HG02588 (cell line): ENCODE results near the gene ABI3BP.

Experiments
- ATAC-seq: cut with Tn5 transposase; IDR thresholded peaks from one replicate; pipeline ENCODE4 v1.9.1; 2021; ENCODE audit warnings: mild to moderate bottlenecking, moderate library complexity; ENCODE audit not compliant: unreplicated experiment

ABI3BP gene

DNA sequence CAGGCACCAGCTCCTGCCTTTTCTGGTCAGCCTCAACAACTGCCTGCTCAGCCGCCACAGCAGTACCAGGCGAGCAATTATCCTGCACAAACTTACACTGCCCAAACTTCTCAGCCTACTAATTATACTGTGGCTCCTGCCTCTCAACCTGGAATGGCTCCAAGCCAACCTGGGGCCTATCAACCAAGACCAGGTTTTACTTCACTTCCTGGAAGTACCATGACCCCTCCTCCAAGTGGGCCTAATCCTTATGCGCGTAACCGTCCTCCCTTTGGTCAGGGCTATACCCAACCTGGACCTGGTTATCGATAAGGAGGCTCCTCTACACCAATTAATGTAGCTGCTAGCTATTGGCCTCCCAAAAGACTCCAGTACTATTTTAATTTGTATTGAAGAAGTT, 245.0 kb downstream of the ABI3BP start:
- no peak for ATAC-seq

DNA sequence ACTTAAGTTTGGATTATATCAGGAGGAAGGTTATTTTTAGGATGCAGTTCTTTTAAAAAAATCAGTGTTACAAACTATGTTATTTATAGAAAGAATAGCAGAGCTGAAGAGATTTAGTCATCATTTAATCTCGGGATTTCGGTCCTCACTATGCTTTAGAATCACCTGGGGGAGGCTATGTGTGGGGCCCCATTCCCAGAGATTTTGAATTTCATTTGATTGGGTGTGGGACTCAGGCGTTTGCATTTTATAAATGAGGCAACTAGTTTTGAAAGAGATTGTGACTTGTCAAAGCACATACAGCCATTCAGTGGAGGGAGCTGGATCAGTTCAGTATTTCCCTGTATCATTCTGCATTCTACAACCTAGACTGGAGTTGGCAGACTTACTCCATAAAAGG, 247.1 kb downstream of the ABI3BP start:
- no peak for ATAC-seq

DNA sequence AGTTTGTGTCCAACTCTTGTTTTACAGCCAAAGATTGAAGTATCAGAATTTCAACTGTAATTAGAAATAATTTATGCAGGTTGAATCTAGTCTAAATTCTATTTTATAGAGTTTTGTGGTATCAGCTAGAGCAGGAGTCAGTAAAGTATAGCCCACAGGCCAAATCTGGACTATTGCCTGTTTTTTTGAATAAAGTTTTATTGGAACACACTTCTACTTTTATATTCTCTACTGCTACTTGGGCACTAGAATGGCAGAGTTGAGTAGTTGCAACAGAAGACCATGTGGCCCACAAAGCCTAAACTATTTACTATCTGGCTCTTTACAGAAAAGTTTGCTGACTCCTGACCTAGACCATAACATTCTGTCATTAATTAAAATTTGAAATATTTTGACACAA, 247.6 kb downstream of the ABI3BP start:
- no peak for ATAC-seq

DNA sequence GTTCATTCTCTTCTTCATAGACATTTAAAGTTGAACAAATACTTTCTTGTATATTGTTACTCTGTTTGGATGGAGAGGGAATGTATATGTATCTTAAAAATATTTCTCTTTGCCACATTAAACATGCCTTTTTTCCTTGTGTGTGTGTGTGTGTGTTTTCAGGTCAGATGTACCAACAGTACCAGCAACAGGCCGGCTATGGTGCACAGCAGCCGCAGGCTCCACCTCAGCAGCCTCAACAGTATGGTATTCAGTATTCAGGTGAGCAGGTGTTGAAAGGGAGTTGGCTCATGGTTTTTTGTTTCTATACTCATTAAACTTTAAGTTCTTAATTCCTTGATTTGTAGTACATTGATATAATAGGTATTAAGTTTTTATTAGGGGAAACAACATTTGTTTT, 248.6 kb downstream of the ABI3BP start:
- ATAC-seq: no peak

DNA sequence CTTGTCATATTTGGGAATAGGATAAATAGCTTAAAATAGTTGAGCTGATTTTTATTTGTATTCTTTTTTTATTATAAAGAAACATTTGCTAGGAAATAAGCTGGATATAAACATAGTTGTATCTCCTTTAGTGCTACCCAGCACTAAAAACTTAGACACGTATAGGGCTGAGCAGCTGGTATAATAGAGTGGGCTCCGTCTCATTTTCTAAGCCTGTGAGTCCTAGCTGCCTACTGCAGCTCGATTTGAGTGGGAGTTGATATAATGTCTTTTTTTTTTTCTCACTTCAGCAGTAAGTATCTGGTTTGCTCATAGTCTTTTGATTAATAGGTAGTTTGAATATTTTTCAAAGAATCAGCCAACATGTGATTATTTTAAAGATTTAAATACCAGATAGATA, 249.7 kb downstream of the ABI3BP start:
- no peak for ATAC-seq

DNA sequence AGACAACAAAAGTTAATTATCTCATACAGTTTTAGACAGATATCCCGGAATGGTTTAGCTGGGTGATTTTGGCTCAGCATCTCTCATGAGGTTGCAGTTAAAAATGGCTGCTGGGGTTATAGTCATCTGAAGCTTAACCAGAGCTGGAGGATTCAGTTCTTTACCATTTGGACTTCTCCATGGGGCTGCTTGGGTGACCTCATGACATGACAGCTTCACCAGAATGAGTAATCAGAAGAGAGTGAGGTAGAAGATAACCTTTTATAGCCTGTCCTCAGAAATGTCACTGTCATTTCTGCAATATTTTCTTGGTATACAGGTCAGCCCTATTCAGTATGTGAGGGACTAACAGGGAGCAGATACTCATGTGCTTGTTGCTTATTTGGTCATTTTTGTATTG, 253.0 kb downstream of the ABI3BP start:
- ATAC-seq: no peak

DNA sequence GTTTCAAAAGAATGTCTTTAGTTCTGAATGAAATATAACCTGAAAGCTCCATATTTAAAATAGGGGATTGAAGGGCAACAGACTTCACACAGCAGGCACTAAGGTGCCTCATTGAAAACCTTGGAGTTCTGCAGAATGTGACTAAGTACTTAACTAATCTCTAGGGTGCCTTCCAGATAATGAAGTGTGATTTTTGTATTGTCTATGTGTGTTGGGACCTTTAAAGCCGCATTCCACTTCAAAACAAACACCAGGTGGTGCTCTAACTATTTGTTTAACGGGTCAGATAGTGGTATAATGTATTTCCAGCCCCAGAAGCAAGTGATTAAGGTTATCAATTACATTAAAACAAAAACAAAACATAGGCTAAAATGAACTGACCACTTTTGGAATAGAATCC, 255.9 kb downstream of the ABI3BP start:
- ATAC-seq: no peak

DNA sequence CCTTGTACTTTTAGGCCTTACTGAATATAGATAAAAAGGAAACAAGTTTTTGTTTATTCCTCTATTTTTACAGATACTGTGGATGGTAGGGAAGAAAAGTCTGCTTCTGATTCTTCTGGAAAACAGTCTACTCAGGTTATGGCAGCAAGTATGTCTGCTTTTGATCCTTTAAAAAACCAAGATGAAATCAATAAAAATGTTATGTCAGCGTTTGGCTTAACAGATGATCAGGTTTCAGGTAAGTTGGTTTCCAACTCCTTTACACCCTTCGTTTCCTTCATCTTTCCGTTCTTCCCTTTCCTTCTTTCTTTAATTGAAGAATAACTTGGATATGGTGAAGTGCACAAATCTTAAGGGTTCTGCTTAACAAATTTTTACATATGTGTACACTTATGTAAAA, 260.8 kb downstream of the ABI3BP start:
- ATAC-seq: no peak

DNA sequence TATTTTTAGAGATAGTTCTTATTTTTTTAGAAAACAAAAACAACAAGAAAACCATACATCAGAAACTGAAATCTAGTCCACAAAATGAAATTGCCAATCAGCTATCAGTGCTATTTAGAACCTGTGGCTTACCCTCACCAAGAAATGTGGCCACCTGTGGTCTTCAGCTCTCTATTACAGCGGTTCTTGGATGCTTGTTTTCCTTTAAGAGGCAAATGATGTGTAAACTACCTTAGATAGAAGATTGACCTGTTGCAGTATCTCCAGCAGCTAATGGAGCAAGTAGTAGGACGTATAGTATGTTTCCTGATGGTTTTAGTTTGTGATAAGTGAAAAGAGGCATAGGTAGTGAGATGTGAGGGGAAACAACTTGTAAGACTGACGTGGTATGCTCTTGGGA, 262.7 kb downstream of the ABI3BP start:
- ATAC-seq: no peak

DNA sequence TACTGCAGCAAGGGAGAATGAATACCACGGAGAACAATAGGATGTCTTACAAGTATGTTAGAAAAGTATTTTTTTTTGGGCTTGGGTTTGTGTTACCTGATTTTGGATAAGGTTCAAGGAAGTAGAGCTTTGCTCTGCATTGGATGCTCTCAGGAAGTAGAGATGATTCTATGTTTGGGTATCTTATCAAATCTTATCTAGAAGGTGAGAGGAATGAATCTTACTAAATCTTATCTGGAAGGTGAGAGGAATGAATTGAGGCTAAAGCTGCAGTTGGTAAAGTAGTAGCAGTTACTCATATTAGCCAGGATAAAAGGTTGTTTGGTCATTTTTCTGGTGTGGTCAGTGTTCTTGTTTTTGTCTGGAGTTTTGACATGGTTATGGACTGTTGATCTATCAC, 266.5 kb downstream of the ABI3BP start:
- no peak for ATAC-seq

DNA sequence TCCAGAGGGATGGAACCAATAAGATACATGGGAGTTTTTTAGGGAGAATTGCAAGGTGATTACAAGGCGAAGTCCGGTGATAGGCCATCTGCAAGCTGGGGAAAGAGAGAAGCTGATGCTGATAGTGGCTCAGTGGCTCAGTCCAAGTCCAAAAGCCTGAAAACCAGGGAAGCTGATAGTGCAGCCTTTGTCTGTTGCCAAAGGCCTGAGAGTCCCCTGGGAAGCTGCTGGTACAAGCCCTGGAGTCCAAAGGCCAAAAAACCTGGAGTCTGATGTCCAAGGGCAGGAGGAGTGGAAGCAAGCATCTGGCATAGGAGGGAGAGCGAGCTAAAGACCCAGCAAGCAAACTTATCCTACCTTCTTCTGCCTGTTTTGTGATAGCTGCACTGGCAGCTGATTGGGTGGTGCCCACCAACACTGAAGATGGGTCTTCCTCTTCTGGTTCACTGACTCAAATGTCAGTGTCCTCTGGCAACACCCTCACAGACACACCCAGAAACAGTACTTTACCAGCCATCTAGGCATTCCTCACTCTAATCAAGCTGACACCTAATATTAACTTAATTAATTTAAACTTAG, 267.2 kb downstream of the ABI3BP start:
- no peak for ATAC-seq

DNA sequence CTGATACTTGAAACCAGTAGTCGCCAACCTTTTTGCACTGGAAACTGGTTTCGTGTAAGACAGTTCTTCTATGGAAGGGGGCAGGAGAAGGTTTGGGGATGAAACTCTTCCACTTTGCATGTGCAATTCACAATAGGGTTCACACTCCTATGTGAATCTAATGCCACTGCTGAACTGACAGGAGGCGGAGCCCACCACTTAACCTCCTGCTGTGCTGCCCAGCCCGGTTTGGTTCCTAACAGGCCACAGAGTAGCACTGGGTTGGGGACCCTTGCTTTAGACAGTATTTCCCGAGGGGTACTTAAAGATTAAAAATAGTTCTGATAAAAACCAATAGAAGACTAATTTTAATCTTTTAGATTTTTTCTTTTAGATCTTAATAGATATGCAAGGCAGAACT, 272.8 kb downstream of the ABI3BP start:
- ATAC-seq: no peak

DNA sequence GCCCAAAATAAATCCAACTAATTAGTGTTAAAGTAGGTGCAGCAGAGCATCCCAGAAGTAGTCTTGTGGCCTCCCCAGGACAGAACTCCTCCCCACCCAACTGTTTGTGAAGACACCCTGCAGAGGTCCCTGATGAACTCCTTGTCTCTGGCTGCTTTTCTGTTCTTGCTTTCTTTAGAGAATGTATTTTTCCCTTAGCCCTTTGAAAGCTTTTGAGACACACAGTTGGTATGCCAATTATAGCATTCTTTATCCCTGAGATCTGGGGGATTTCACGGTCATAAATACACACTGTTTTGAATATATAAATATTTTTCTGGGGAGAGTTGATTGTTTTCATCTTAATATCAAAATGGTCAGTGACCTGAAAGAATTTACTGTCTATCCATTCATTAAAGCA, 274.1 kb downstream of the ABI3BP start:
- no peak for ATAC-seq

DNA sequence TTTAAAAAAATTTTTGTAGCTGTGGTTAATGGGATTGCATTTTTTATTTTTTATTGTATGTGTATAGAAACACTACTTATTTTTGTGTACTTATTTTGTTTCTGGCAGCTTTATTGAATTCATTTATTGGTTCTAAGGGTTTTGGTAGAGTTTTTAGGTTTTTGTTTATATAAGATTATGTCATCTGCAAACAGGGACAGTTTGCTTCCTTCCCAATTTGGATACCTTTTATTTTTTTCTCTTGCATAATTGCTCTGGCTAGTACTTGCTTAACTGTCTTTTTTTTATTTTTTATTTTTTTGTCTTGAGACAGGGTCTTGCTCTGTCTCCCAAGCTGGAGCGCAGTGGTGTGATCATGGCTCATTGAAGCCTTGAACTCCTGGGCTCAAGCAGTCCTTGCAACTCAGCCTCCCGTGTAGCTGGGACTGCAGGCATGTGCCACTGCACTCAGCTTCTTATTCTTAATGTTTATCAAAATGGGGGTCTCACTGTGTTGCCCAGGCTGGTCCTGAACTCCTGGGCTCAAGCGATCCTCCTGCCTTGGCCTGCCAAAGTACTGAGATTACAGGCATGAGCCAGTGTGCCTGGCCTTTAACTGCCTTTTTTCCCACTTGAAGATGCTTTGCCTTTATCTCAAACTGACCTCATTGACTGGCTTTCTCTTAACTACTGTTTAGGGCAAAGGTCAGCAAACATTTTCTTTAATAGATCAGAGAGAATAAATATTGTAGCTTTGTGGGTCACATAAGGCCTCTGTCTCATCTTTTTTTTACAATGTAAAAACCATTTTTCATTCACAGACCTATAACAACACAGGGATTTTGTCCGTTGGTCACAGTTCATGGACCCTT, 275.4 kb downstream of the ABI3BP start:
- no peak for ATAC-seq

DNA sequence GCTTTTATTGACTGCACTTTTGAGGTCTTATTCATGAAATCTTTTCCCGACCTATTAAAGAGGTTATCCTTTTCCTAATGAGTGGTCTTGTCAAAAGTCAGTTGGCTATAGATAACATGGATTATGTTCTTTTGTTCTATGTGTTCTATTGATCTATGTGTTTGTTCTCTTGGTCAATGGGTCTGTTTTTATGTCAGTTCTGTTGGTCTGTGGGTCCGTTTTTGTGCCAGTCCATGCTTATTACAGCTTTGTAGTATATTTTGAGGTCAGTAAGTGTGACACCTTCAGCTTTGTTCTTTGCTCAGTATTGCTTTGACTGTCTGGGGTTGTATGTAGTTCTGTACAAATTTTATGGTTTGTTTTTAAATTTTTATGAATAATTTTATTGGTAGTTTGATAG, 276.2 kb downstream of the ABI3BP start:
- no peak for ATAC-seq

DNA sequence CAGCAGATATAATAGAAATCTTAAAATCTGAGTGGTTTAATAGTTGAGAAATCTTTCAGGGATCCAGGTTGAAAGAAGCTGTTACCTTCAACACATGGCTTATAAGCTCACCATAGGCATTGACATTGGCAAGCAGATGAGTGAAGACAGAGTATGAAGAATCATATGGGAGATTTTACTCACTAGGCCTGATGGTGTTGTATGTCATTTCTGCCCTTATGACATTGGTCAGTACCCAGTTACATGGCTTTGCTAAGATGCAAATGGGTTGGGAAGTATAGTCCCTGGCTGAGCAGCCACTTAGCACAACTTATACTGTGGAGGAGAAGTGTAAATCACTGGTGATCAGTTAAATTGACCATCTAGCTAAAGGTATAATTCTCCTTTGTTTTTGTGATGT, 278.0 kb downstream of the ABI3BP start:
- no peak for ATAC-seq

DNA sequence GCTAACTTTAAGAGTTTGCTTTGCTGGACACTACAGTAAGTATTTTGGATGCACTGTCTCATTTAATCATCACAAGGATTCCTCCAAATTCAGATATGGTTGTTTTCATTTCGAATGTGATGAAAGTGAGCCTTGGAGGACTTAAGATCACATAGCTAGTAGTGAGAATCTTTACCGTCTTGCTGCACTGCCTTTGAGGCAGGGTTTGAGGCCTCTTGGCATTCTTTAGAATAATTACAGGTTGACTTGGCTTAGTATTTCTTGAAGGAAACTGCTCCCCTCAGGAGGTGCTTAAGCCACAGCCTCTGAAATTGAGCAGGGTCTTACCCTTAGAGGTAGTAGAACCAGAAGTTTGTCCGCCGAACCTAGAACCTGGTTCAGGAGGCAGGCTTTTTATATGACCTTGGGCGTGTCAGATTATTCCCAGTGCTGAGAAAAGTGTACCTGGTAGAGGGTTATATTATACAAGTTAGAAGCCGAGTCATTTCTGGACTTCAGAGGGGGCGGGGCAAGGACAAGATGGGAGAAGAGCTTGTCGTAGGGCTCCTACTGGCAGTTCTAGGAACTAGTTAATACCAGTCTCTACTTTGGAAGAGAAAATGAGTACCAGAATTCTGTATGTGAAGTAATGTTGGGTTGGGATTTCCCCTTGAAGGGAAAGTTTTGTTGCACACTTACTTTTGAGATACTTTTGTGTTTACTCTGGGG, 282.8 kb downstream of the ABI3BP start:
- peak; percentile 35 for ATAC-seq

DNA sequence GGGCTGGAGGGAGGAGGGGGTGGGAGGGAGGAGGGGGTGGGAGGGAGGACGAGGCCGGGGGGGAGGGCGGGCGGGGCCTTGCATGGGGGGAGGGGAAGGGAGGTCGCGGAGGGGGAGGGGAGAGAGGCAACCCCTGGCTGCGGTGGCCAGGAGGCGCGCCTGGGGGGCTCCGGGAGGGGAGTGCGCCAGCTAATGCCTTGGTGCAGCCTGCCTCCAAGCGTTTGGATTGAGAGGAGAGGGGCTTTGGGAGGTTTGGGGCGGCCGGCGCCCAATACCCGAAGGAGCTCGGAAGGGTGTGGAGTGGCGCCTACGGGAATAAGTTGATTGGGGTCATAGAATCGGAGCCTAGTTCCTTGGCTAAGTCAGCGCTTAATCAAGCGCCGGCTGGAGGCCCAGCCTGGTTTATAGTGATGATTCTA, 283.4 kb downstream of the ABI3BP start:
- no peak for ATAC-seq

DNA sequence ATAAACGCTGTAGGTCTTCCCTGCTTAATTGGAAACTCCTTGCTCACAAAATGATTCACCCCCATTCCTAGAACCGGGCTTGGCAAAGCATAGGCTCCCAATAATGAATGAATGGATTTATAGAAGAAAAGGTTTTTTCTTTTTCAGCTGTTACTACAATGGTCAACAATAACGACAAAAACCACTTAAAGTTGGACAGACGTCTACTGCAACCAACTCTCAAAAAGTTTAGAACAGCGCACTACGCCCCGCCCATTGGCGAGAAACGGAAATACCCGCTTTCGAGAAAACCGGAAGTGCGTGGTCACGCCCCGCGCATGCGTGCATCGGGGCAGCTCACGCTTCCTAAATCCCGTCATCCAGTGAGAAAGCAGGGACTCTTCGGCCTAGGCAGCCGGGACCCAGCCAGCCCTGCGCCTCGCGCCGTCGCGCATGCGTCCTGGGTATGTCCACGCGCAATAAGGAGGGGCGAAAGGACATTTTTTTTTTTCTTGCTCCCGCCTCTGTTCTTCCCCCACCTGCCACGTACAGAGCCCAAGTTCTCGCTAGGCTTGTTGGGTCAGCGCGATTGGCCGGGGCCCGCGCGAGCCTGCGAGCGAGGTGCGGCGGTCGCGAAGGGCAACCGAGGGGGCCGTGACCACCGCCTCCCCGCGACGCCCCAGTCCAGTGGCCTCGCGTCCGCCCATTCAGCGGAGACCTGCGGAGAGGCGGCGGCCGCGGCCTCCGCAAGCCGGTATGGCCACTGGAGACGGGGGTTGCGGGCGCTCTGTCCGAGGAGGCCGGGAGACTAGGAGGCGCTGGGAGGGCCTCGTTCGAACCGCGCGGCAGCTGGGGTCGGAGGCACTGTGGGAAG, 284.0 kb downstream of the ABI3BP start, which contains the start of gene TFG:
Gene TFG (plus strand): TSS at position 506 of the 853 bp plus-strand sequence. CDS start 4,192 bp downstream, outside the sequence.
- peak; percentile 94 for ATAC-seq

DNA sequence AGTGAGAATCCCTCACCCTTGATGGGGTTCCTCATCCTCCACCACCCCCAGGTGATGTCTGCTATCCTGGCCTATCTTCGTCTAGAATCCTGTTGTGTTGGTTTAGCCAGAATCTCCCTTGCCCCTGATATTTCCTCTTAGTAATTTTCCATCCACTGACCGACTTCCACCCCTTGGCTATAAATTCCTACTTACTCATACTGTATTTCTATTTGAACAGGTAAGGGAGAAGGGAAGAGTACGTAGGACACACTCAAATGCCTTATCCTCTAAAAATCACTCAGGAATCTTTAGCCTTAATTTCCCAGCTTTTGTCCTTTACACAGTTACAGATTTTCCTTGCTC, 284.6 kb downstream of the ABI3BP start:
- ATAC-seq: no peak

DNA sequence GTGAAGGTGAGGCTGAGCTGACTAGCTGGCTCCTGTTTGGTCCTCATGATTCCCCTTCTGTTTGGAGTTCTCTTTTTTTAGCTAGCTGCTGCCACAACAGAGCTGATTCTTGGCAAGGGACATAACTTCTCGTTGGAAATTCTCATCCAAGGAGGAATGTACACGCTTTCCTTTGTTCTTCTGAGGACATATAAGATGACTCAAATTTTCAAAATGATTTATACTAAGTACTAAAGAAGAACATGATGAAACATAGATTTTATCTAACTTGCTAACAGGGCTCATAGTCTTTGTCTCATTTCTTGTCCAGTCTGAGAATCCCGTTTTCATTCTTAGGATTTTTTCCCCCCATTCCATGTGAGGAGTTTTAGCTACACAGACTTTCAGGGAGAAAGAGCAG, 286.9 kb downstream of the ABI3BP start:
- ATAC-seq: no peak
